Ramos (cell line): ENCODE data around the gene HES2.
"Not testable (repeated sequence)": the region's sequence is repeated elsewhere in the genome, so short reads cannot be mapped to it uniquely, and the experiment has no call there.

Experiments
- in situ Hi-C: fragments of 300-500 bp; cut with MboI; formaldehyde crosslinking; loops from one replicate; pipeline ENCODE4 v1.14.3; 2022; ENCODE audit warnings: low sequenced_read_pairs; ENCODE audit not compliant: unreplicated experiment

The HES2 gene

GRCh38 chr1:6419804-6420453 lies at the start of gene HES2:
HES2 (minus strand) TSS chr1:6419919; CDS start chr1:6419820, 99 bp downstream.
- in situ Hi-C loops: no loop called here

GRCh38 chr1:6468729-6469461 lies 49.2 kb upstream of the HES2 start:
- in situ Hi-C loops: no loop called here

GRCh38 chr1:6467744-6468688 lies 48.3 kb upstream of the HES2 start:
- in situ Hi-C loops: no loop called here

GRCh38 chr1:6467224-6467623 lies 47.5 kb upstream of the HES2 start:
- in situ Hi-C loops: no loop called here

- in situ Hi-C loops: no loop called here
Measured at GRCh38 chr1:6466751-6467150, 47.0 kb upstream of the HES2 start.

GRCh38 chr1:6466023-6466422 lies 46.3 kb upstream of the HES2 start, which contains the start of gene TNFRSF25:
TNFRSF25 (minus strand) TSS chr1:6466173; CDS start chr1:6466107, 66 bp downstream.
- in situ Hi-C loops: no loop called here

GRCh38 chr1:6465461-6466005 lies 45.8 kb upstream of the HES2 start:
- in situ Hi-C loops: no loop called here

- in situ Hi-C loops: no loop called here
Measured at GRCh38 chr1:6464915-6465314, 45.2 kb upstream of the HES2 start.

GRCh38 chr1:6464514-6464836 lies 44.8 kb upstream of the HES2 start:
- in situ Hi-C loops: no loop called here

GRCh38 chr1:6463120-6463412 lies 43.3 kb upstream of the HES2 start:
- in situ Hi-C loops: no loop called here

- in situ Hi-C loops: no loop called here
Measured at GRCh38 chr1:6462412-6463119, 42.8 kb upstream of the HES2 start.

- in situ Hi-C loops: no loop called here
Measured at GRCh38 chr1:6461538-6462411, 42.1 kb upstream of the HES2 start.

- in situ Hi-C loops: no loop called here
Measured at GRCh38 chr1:6461051-6461530, 41.4 kb upstream of the HES2 start.

- in situ Hi-C loops: no loop called here
Measured at GRCh38 chr1:6460301-6461050, 40.8 kb upstream of the HES2 start.

GRCh38 chr1:6459850-6460265 lies 40.1 kb upstream of the HES2 start:
- in situ Hi-C loops: no loop called here

- in situ Hi-C loops: no loop called here
Measured at GRCh38 chr1:6456800-6457466, 37.2 kb upstream of the HES2 start.

GRCh38 chr1:6455752-6456520 lies 36.2 kb upstream of the HES2 start:
- in situ Hi-C loops: not testable (repeated sequence)
